ENCODE data around the gene UBE2L5.

GRCh38 chr13:30457306-30457891, 35.1 kb downstream of the UBE2L5 start:
- TF ChIP-seq CTCF (IDR thresholded peaks at IDR 0.05), result no peak
- no peak for TF ChIP-seq POLR2A (IDR thresholded peaks at IDR 0.05)
